MG63 (cell line): ENCODE data around the gene LIN28A. TPM values are rescaled to one million over a fixed set of nuclear protein-coding genes. Genes with fewer than 3 reads are reported as not detected.
A peak's percentile ranks its signal among the peaks of the same experiment; 100 is the strongest.
"Not testable (repeated sequence)": the region's sequence is repeated elsewhere in the genome, so short reads cannot be mapped to it uniquely, and the experiment has no call there.

ENCODE experiments used
- DNase-seq: peaks from one replicate; pipeline ENCODE4 v3.0.0-alpha.2; 2020
- H3K27me3 ChIP-seq: fragments of 250-450 bp; sonication (Bioruptor Pico); 2 replicates; pipeline ENCODE4 v1.5.1; 2020; ENCODE audit warnings: mild to moderate bottlenecking, moderate library complexity
- H3K36me3 ChIP-seq: fragments of 250-450 bp; sonication (Bioruptor Pico); 2 replicates; pipeline ENCODE4 v1.5.1; 2020; ENCODE audit warnings: mild to moderate bottlenecking, moderate library complexity
- H3K4me3 ChIP-seq: fragments of 250-450 bp; sonication (Bioruptor Pico); 2 replicates; pipeline ENCODE4 v1.5.1; 2020; ENCODE audit warnings: mild to moderate bottlenecking, moderate library complexity
- H3K9me3 ChIP-seq: fragments of 250-450 bp; sonication (Bioruptor Pico); 2 replicates; pipeline ENCODE4 v1.5.1; 2020; ENCODE audit warnings: mild to moderate bottlenecking, moderate library complexity
- total RNA-seq: library from RNA; depleted of rRNA; stranded (reverse); fragments of >200 nt; shearing (Covaris generic); gene quantifications from 2 replicates; pipeline ENCODE4 v1.2.3, GENCODE V29; 2014; ENCODE audit warnings: low replicate concordance; rRNA removed

The LIN28A gene, protein sequence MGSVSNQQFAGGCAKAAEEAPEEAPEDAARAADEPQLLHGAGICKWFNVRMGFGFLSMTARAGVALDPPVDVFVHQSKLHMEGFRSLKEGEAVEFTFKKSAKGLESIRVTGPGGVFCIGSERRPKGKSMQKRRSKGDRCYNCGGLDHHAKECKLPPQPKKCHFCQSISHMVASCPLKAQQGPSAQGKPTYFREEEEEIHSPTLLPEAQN
- not detected in 2 replicates for total RNA-seq

DNA sequence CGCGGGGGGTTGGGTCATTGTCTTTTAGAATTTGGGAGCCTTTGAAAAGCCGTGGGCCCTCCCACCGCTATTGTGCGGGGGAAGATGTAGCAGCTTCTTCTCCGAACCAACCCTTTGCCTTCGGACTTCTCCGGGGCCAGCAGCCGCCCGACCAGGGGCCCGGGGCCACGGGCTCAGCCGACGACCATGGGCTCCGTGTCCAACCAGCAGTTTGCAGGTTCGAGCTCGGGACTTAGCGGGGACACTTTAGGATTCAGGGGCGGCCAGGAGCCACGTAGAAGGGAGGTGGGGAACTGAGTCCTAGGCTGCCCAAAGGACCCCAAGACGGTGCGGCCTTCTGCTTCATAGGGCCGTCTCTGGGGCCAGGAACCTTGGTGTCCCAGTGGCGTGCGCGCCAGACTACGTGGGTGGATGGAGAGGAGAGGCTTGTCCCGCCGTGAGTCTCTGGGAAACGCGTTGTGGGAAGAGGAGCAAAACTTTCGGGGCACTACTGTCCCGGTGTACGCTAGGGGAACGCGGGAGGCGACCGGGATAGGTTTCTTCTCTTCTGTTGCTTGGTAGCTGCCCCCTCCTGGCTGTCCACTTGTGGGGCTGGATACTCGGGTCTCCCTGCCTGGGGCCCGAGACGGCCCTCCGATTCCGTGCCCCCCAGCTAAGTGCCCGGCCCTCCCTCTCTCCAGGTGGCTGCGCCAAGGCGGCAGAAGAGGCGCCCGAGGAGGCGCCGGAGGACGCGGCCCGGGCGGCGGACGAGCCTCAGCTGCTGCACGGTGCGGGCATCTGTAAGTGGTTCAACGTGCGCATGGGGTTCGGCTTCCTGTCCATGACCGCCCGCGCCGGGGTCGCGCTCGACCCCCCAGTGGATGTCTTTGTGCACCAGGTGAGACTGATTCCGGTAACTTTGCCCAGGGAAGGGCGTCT lies at the start of gene LIN28A:
Gene LIN28A (plus strand): TSS at position 112 of the 918 bp plus-strand sequence. CDS start 75 bp downstream, at position 187.
- no peak for DNase-seq
- Histone ChIP-seq H3K4me3 (no peak within 1 kb of the TSS), H3K9me3 (no peaks in the 10 kb centered on the region), H3K36me3 (no peaks in the 10 kb centered on the region), H3K27me3 (peaks cover 56% of the 10 kb centered on the region)

DNA sequence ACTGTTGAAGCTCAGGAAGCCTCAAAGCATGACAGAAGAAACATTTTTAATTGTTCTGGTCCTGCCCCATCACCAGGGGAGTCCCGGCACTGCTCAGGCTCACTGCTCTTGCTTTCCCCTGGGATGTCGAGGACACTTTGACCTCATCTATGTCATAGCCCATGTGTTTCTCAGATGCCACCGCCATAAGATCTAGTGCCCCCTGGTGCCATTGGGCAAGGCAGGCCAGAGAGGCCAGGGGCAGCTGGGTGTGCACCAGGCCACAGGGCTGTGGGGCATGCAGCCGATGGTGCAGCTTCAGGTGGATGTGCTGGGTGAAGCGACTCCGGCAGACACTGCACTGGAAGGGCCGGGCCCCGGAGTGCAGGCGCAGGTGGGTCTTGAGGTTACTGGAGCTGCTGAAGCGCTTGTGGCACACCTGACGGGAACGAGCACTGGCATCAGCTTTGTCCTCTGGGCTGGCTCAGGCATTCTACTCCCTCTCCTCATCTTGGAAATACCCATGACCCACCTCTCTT lies 49.0 kb upstream of the LIN28A start:
- Histone ChIP-seq H3K4me3 (no peak overlapping the region), H3K9me3 (no peaks in the 10 kb centered on the region), H3K27me3 (peaks cover 3% of the 10 kb centered on the region; the same call in 1 of the 2 replicates), H3K36me3 (no peaks in the 10 kb centered on the region)
- no peak for DNase-seq

DNA sequence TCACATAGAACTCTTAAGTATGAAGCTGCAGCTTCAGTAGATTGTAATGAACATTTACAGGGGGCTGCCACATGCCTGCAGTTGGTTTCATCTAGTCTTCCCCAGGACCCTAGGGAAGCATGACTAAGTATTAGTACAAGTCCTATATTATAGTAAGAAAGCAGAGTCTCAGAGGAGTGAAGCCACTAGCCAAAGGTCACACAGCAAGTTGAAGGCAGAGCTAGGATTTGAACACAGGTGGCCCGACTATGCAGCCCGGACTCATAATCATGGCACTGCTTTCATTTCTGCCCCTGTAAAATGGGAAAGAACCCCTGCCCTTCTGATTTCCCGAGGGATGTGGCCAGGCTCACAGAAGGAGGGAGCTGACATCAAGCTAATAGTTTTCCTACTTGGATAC lies 48.3 kb upstream of the LIN28A start:
- H3K9me3 ChIP-seq = no peaks in the 10 kb centered on the region
- peaks cover 3% of the 10 kb centered on the region; the same call in 1 of the 2 replicates for H3K27me3 ChIP-seq
- no peak overlapping the region for H3K4me3 ChIP-seq
- no peak for DNase-seq
- no peaks in the 10 kb centered on the region for H3K36me3 ChIP-seq

DNA sequence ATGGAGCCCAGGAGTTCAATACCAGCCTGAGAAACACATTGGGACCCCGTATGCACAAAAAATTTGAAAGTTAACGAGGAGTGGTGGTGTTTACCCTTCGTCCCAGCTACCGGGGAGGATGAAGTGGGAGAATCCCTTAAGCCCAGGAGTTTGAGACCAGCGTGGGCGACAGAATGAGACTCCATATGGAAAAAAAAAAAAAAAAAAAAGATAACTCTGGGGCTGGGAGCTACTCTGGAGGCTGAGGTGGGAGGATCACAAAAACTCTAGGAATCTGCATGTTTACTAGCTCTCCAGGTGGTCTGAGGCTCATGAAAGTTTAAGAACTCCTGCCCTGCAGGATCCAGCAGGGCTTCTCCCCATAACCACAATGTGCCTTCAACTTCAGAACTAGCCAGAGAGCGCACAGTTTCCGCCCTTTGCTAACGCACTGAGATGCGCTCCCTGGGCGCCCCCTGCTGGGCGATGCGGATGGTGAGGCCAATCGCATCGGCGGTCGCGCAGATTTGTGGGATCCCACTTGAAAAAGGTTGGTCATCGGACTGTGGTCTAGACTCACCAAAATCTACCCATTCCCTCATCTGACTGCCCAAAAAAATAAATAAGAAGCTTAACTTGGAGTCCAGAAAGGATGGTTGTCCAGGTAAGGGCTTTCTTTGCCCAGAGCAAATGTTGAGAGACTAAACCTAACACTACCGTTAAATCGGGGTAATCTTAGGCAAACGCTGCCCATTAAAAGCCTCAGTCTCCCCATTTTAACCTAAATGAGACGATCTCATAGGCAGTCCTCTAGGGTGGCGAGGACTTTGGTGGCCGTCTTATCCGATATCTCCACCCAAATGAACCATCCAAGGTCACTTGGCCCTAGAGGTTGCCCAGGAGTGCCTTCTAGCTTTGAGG lies 46.8 kb upstream of the LIN28A start:
- Histone ChIP-seq H3K4me3 (no peak overlapping the region), H3K27me3 (peaks cover 3% of the 10 kb centered on the region; the same call in 1 of the 2 replicates), H3K36me3 (no peaks in the 10 kb centered on the region), H3K9me3 (no peaks in the 10 kb centered on the region)
- peak; percentile 66 for DNase-seq

DNA sequence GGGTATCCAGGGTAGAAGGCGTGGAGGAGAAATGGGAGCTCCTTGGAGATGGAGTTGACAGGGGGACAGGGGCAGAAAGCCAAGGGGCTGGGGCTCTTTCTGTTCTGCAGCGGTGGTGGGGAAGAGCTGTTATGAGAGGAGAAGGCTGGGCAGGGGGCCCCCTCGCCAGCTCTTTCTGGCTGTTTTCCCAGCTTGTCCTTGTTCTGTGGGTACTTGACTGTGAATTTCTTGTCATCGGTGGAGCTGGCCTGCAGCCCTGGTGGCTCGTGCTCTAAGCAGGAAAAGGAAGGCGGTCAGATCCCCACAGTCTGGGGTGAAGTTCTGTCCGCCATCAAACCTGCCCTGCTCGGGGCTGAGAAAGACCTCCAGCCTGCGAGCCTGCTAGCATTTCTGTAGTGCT lies 45.7 kb upstream of the LIN28A start:
- H3K27me3 ChIP-seq = peaks cover 3% of the 10 kb centered on the region; the same call in 1 of the 2 replicates
- no peaks in the 10 kb centered on the region for H3K9me3 ChIP-seq
- DNase-seq = no peak
- no peaks in the 10 kb centered on the region for H3K36me3 ChIP-seq
- H3K4me3 ChIP-seq = no peak overlapping the region

DNA sequence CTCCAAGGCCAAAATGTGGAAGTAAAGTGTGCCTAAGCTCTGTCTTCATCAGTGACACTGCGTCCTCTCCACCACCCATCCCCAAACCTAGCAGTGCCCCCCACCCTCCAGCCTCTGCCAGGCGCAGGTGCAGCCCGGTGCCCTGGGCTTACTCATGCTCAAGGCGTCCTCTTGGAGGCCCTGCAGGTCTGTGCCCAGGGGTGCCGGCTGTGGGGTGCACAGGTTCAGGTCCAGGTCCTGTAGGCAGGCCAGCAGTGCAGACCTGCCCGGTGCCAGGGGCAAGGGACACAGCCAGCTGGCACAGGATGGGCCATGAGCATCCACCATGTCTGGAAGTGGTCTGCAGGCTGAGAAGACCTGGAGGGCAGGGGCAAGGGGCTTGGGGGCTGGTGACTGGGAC lies 43.2 kb upstream of the LIN28A start:
- H3K9me3 ChIP-seq = no peaks in the 10 kb centered on the region
- no peaks in the 10 kb centered on the region for H3K36me3 ChIP-seq

DNA sequence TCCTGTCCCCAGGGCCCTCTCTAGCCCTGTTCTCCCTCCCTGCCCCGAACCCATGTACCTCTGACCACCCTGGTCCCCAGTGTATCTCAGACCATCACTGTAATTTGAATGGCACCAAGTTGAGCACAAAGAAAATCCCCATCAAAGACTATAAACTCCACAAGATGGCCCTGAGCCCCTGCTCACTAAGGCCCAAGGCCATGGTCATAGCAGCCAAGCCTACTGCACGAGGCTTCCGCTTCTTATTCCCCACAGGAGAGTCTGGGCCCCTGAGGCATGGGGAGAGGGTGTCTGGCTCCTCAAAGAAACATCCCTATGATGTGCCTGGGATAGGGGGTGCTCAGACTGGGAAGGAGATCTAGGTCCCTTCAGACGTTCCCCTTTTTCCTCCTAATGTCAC lies 42.6 kb upstream of the LIN28A start:
- no peaks in the 10 kb centered on the region for H3K9me3 ChIP-seq
- H3K36me3 ChIP-seq = no peaks in the 10 kb centered on the region
- DNase-seq = no peak
- H3K4me3 ChIP-seq = no peak overlapping the region
- 0 out of 2 replicates have a peak, but pooled peaks cover 3% of the 10 kb centered on the region for H3K27me3 ChIP-seq

More for the DNA sequence above, 43.2 kb upstream of the LIN28A start:
- H3K27me3 ChIP-seq = 0 out of 2 replicates have a peak, but pooled peaks cover 3% of the 10 kb centered on the region
- no peak for DNase-seq
- H3K4me3 ChIP-seq = no peak overlapping the region

DNA sequence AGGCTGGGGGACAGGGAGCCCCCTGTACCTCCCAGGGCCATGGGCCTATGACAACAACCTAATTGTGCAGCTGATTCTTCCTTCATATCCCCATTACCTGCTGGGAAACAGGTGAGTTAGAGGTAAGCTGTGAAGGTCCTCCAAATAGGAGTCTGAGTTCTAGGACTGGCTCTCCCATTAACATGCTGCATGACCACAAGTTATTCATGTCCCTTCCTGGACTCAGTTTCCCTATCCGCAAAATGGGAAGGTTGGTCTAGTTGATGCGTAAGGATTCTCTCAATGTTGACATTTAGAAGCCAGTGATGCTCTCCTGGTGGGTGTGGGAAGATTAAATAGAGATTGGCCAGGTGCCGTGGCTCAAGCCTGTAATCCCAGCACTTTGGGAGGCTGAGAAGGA lies 42.1 kb upstream of the LIN28A start:
- Histone ChIP-seq H3K27me3 (0 out of 2 replicates have a peak, but pooled peaks cover 3% of the 10 kb centered on the region), H3K9me3 (no peaks in the 10 kb centered on the region), H3K36me3 (no peaks in the 10 kb centered on the region), H3K4me3 (no peak overlapping the region)
- no peak for DNase-seq

DNA sequence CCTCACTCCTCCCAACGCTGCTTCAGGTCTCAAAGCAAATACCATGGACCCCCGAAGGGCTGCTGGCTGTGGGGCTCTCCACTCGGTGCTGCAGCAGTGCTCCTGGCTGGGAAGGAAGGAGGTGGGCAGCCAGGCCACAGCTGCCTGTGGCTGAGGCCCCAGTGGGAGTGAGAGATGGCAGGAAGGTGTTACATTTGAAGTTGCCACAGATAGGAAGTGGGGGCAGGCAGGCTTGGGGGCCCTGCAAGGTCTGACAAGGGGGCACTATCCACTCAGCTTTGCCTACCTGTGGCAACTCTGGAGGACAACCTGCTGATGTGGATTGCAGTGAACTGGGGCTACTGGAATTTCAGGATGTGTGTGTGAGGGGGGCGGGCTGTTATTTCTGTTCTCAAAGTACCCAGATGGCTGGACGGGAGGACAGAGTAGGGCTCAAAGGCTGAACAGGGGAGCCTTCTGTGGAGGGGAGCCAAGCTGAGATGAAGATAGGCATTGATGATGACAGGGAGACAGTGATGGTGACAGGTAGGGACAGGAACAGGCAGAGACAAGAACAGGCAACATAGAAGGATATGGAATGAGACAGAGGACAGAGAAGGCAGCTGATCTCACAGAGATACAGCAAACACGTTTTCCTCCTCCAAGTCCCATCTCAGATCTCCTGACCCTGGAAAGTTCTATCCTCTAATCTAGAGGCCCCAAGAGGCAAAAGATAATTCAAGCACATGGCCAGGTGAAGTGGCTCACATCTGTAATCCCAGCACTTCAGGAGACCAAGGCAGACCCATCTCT lies 39.8 kb upstream of the LIN28A start:
- no peak for DNase-seq
- Histone ChIP-seq H3K27me3 (no peaks in the 10 kb centered on the region), H3K36me3 (no peaks in the 10 kb centered on the region), H3K9me3 (no peaks in the 10 kb centered on the region), H3K4me3 (no peak overlapping the region)

DNA sequence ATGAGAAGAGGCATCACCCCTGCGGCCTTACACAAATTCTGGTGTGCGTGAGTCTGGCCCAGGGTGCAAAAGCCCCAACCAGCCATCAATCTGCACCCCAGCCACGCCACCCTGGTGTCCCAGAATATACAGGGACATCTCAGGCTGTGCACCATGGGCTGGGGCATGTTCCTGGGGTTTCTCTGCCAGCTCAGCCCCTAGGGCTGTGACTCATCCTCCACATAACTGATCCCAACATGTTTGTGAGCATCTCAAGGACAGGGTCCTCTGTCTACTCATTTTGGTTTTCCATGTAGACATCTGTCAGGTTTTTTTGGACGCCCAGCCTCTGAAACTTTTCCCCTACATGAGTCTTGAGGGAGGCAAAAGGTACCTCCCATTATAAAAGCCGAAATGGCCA lies 38.6 kb upstream of the LIN28A start:
- no peaks in the 10 kb centered on the region for H3K36me3 ChIP-seq
- no peaks in the 10 kb centered on the region for H3K9me3 ChIP-seq
- H3K27me3 ChIP-seq = no peaks in the 10 kb centered on the region
- no peak overlapping the region for H3K4me3 ChIP-seq
- no peak for DNase-seq

DNA sequence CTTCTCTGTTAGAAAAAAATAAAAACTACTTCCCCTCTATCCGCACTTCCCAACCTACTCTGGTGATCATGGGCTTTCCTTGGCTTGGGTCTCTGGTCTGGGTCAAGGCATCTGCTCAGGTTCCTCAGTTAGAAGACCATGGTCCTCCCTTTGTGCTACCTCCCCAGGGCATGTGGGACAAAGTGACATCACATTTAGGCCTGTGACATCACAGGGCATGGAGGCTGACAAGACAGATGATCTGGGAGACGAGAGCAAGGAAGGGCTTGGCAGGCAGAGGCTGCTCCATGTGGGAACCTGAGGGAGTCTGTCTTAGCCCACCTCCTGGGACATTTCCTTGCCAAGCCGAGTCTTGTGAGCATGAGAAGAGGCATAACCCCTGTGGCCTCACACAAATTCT lies 38.0 kb upstream of the LIN28A start, which contains the start of gene ZNF683:
Gene ZNF683 (minus strand): TSS at position 140 of the 400 bp plus-strand sequence. CDS start 4,179 bp downstream, outside the sequence.
- not testable (repeated sequence) for H3K9me3 ChIP-seq, H3K36me3 ChIP-seq, DNase-seq, H3K4me3 ChIP-seq, H3K27me3 ChIP-seq

DNA sequence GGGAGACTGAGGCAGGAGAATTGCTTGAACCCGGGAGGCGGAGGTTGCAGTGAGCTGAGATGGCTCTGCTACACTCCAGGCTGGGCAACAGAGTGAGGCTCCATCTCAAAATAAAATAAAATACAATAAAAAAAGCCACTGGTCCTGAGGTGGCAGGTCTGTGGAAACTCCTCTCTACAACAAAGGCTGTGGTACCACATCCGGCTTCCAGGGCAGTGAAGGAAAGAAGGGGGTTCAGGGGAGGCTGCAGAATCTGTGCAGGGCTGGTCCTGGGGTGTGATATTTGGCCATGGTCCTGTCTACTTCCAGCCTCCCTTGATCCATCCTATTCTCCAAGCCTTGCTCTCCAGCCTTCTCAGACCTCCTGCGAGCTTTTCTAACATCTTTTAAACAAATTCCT lies 37.3 kb upstream of the LIN28A start:
- DNase-seq = no peak
- Histone ChIP-seq H3K27me3 (no peaks in the 10 kb centered on the region), H3K9me3 (no peaks in the 10 kb centered on the region), H3K36me3 (no peaks in the 10 kb centered on the region), H3K4me3 (no peak overlapping the region)

DNA sequence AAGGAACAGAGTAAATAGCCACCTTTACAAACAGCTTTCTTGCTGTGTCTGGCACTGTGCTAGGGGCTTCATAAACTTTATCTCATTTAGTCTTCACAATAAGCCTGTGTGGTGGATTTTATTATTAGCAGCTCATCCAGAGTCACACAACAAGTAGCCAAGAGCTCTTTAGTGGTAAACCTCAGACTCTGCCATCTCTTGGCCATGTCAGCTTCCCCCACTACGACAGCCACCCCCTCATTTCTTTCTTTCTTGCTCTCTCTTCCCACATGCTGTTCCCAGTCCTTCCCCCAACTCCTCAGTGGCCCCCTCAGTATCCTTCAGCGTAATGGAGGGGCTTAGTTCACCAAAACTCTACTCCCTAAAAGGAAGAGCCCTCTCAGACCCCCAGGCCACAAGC lies 36.8 kb upstream of the LIN28A start:
- Histone ChIP-seq H3K36me3 (no peaks in the 10 kb centered on the region), H3K27me3 (no peaks in the 10 kb centered on the region), H3K9me3 (no peaks in the 10 kb centered on the region), H3K4me3 (no peak overlapping the region)
- DNase-seq = no peak

DNA sequence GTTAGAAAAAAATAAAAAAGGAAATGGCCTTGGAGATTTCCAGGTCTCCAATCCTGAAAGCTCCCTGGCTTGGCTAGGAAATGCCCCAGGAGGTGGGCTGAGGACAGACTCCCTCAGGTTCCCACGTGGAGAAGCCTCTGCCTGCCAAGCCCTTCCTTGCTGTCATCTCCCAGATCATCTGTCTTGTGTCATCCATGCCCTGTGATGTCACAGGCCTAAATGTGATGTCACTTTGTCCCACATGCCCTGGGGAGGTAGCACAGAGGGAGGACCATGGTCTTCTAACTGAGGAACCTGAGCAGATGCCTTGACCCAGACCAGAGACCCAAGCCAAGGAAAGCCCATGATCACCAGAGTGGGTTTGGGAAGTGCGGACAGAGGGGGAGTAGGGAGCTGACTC lies 36.3 kb upstream of the LIN28A start:
- not testable (repeated sequence) for H3K27me3 ChIP-seq, DNase-seq, H3K36me3 ChIP-seq, H3K4me3 ChIP-seq, H3K9me3 ChIP-seq

DNA sequence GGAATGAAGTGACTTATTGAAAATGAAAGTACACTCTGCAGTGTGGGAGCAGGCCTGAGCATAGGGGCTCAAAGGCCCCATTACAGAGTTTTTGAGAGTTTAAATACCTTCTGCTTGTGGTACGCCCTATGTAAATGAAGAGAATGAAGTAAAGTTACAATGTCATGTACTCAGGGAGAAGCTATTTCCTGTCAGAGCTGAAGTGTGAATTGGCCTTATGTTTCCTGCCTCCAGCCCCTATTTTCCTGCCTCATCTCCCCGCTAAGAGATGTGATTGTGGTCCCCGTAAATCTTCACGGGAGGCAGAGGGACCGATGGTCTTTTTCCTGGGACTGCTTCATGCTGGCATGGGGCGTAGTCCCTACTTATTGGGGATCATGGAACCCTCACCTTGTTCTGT lies 35.5 kb upstream of the LIN28A start:
- Histone ChIP-seq H3K9me3 (no peaks in the 10 kb centered on the region), H3K27me3 (no peaks in the 10 kb centered on the region), H3K4me3 (no peak overlapping the region), H3K36me3 (no peaks in the 10 kb centered on the region)
- no peak for DNase-seq

DNA sequence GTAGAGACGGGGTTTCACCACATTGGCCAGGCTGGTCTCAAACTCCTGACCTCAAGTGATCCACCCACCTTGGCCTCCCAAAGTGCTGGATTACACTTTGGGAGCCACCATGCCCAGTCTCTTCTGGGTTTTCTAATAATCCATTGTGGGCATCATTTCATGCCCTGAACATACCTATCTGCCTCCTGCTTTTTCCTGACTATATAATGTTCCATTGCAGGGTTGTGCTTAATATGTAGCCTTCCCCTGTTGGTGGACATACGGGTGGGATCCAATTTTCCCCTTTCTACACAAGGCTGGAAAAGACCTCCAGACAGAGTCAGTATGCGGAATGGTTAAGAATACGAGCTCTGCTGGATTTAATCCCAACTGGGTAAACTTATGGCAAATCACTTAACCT lies 34.6 kb upstream of the LIN28A start:
- H3K27me3 ChIP-seq = no peaks in the 10 kb centered on the region
- no peaks in the 10 kb centered on the region for H3K9me3 ChIP-seq
- no peak for DNase-seq
- H3K4me3 ChIP-seq = no peak overlapping the region
- no peaks in the 10 kb centered on the region for H3K36me3 ChIP-seq
